Heart left ventricle (tissue), 16 donors: ENCODE data around the gene AGFG2. TPM values are rescaled to one million over a fixed set of nuclear protein-coding genes. Genes with fewer than 3 reads are reported as not detected.

Experiments
- ATAC-seq, 4 donors: fragments of 200-7000 bp; cut with Tn5 transposase; one replicate each; pipeline ENCODE4 v1.9.1; 2020 to 2022; ENCODE audit warnings: moderate library complexity in 4 of 4, mild to moderate bottlenecking in 3 of 4, moderate number of reproducible peaks in 1 of 4
- DNase-seq, 5 donors: peaks; one replicate each; pipeline ENCODE4 v3.0.0-alpha.2; 2020
- H3K27ac ChIP-seq, 12 donors: fragments of 200-600 bp; sonication (generic) in 4 of 12; one replicate each; pipeline versions ENCODE4 v1.5.0 to v1.8.0; 2016 to 2022; ENCODE audit warnings: mild to moderate bottlenecking in 2 of 12
- H3K27me3 ChIP-seq, 9 donors: fragments of 200-600 bp; sonication (generic) in 2 of 9; one replicate each; pipeline versions ENCODE4 v1.5.1 to v1.8.0; 2016 to 2022; ENCODE audit warnings: mild to moderate bottlenecking in 3 of 9
- H3K36me3 ChIP-seq, 9 donors: fragments of 200-600 bp; sonication (generic) in 2 of 9; one replicate each; pipeline versions ENCODE4 v1.5.0 to v1.8.0; 2018 to 2022; ENCODE audit warnings: mild to moderate bottlenecking in 2 of 9
- H3K4me1 ChIP-seq, 12 donors: fragments of 200-600 bp; sonication (generic) in 4 of 12; one replicate each; pipeline versions ENCODE4 v1.5.0 to v1.8.0; 2016 to 2022; ENCODE audit warnings: mild to moderate bottlenecking in 3 of 12
- H3K4me3 ChIP-seq, 12 donors: fragments of 200-600 bp; sonication (generic) in 4 of 12; one replicate each; pipeline versions ENCODE4 v1.5.0 to v1.8.0; 2017 to 2022; ENCODE audit warnings: mild to moderate bottlenecking in 9 of 12, moderate library complexity in 4 of 12
- H3K9me3 ChIP-seq, 12 donors: fragments of 200-600 bp; sonication (generic) in 4 of 12; one replicate each; pipeline versions ENCODE4 v1.5.0 to v1.8.0; 2016 to 2022; ENCODE audit warnings: mild to moderate bottlenecking in 1 of 12
- CTCF ChIP-seq, 12 donors: fragments of 200-600 bp; sonication (generic) in 4 of 12; IDR thresholded peaks; one replicate each; pipeline versions ENCODE4 v1.5.0 to v1.8.0; 2018 to 2022; ENCODE audit warnings: antibody characterized with exemption in 12 of 12, mild to moderate bottlenecking in 5 of 12
- POLR2A ChIP-seq, 2 donors: fragments of 450-650 bp; IDR thresholded peaks; one replicate each; pipeline ENCODE4 v1.6.1; 2017; ENCODE audit warnings: antibody characterized with exemption in 2 of 2, mild to moderate bottlenecking in 2 of 2, moderate library complexity in 2 of 2
- WGBS, 4 donors: extraction: QIAGEN DNeasy Blood & Tissue Kit in 2 of 4; methylation state at CpG; one replicate each; pipeline versions ENCODE4 v1.1.5 to v1.1.7; 2013 to 2018; 5-methylcytosine and 5-hydroxymethylcytosine counted together
- intact Hi-C, 10 donors: fragments of 100-400 bp; cut with DNase I; formaldehyde crosslinking; loops; one replicate each; pipeline versions ENCODE4 v1.11.1 to v1.14.2; 2022
- polyA plus RNA-seq, 2 donors: library from polyadenylated mRNA; stranded (reverse); fragments of 200-250 nt; gene quantifications; one replicate each; pipeline ENCODE4 v1.2.3, GENCODE V29; 2013
- total RNA-seq, 9 donors: library from RNA; depleted of rRNA in 2 of 9; stranded (reverse); fragments of >200 nt in 2 of 9; fragmentation: NEBNext Ultra II Directional in 3 of 9; extraction: Animal tissue kit (Norgen Biotek cat#: 25700) in 3 of 9; gene quantifications; one replicate each; pipeline versions ENCODE4 v1.1.0 to v1.2.4, GENCODE V29; 2016 to 2023
- donor health status: ischemic (EF 13 %, LVEDD 7.1; RV severe dilation, severe dysfunction).
- donor health status: healthy with polysubstance abuse.
- donor health status: DM: no; HTN: yes; CAD: no.
- donor health status: DM: no; HTN: no; CAD: no.
- donor health status: ischemic (EF 25% LVEDD 6.9; RV normal size, moderate dysfunction).
- donor health status: ischemic (EF 25% LVEDD 5.7; RV mildly dilated, moderate dysfunction).
- donor health status: healthy.
- donor health status: DM: yes; HTN: yes; CAD: no.
- donor health status: ischemic (EF 35%, LVEDD 5.7; RV mildly dilated, moderate dysfunction).
- donor health status: nonischemic (EF 11% LVEDD 7.7; RV severe dilation, severe dysfunction).
- donor health status: DM: yes; HTN: yes; CAD: no.
- donor health status: PGD.
- donor health status: ischemic (EF 29% LVEDD 5.4; RV normal size, mild dysfunction).
- donor health status: nonischemic (EF 23%, LVEDD 6.1; RV moderate dilation, normal function).

The AGFG2 gene
- total and polyA plus RNA-seq, 11 donors: 12.5 to 36.9 (median 30.8) TPM

DNA sequence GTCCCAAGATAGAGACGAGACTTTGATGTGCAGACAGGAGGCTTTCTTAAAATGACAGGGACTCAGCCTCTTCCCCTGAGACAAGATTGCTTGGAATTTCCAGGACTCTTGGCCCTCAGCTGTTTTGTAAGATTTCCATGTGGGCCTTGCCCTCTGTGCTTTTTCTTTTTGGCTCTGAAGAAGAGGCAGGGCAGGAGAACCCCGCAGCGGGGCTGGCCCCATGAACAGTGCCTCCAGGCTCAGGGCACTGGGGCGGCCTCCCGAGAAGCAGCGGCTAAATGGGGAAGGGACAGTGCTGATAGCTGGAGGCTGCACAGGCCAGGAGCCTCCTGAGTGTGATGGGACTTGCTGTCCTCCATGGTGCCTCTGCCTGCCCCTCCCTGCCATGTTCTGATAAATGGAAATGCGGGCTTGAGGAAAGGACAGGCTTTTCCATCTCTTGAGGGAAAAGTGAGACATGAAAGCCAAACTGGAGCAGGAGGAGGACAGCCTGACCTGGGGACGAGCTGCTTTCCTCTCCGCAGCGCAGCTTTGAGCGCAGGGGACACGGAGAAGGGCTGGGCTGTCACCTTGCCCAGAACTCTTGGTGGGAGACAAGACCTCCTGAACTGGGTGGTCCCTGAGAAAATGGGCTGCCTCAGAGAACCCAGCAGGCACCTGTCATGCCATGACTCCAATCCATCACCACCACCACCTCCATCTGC is 22.6 kb downstream of the AGFG2 start:
- H3K27ac ChIP-seq: no peak overlapping the region
- no peak for DNase-seq
- WGBS, 4 donors: 92 to 96% (median 95%) methylated on average over 12 of the region's 12 CpGs
- H3K9me3 ChIP-seq: no peaks in the 10 kb centered on the region
- H3K27me3 ChIP-seq: no peaks in the 10 kb centered on the region
- peaks cover 0 to 26% (median 19%) of the 10 kb centered on the region in 9 donors for H3K36me3 ChIP-seq
- peaks cover 0 to 13% (median 3%) of the 10 kb centered on the region in 12 donors for H3K4me1 ChIP-seq
- no peak for ATAC-seq
- intact Hi-C loops: loop anchor here in 9 of 10 donors (2.0 to 10.0 kb wide), 10 partner anchors 49 to 166 kb away; partner anchors contain the start of genes GIGYF1 (in 6 of the 9) and EPO (in 1 of the 9)
- TF ChIP-seq POLR2A (IDR thresholded peaks at IDR 0.05): no peak
- TF ChIP-seq CTCF (IDR thresholded peaks at IDR 0.05): no peak
- H3K4me3 ChIP-seq: no peak overlapping the region

- Histone ChIP-seq H3K27me3 (no peaks in the 10 kb centered on the region), H3K9me3 (no peaks in the 10 kb centered on the region), H3K4me1 (peaks cover 0 to 13% (median 3%) of the 10 kb centered on the region in 12 donors), H3K27ac (no peak overlapping the region), H3K36me3 (peaks cover 0 to 20% (median 11%) of the 10 kb centered on the region in 9 donors), H3K4me3 (no peak overlapping the region)
- peak in 1 of 5 donors; percentile 57 for DNase-seq
- 90 to 93% (median 92%) methylated on average over 25 to 26 of the region's 26 CpGs for WGBS, 4 donors
- TF ChIP-seq CTCF (IDR thresholded peaks at IDR 0.05) (no peak), POLR2A (IDR thresholded peaks at IDR 0.05) (no peak)
- intact Hi-C loops: loop anchor here in 9 of 10 donors (2.0 to 10.0 kb wide), 8 partner anchors 50 to 165 kb away; partner anchors contain the start of genes GIGYF1 (in 6 of the 9) and EPO (in 1 of the 9)
- ATAC-seq: no peak
Observed at GRCh38 chr7:100562195-100563099, 23.4 kb downstream of the AGFG2 start.

DNA sequence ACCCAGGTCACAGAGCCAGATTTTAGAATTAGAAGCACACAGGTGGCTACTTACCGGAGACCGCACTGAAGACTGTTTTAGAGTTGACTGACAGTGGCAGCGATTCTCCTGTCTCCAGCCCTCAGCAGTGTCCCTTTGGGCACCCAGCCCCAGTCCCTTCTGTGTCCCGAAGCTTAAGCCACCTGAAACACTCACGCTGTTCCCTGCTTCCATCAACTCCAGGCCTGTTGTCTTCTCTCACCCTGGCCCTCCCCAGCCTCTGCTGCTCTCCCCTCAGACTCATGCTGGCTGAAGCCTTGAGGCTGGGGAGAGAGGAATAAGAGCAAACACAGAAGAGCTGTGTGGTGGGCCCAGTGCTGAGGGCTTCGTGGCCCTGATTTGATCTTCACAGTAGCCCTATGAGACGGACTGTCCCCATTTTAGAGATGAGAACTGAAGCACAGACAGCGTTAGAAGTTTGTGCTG is 24.1 kb downstream of the AGFG2 start:
- WGBS, 4 donors: 93 to 94% (median 93%) methylated on average over 8 of the region's 8 CpGs
- Histone ChIP-seq H3K36me3 (peaks cover 0 to 13% (median 10%) of the 10 kb centered on the region in 9 donors), H3K27me3 (no peaks in the 10 kb centered on the region), H3K4me1 (peaks cover 0 to 13% (median 3%) of the 10 kb centered on the region in 12 donors), H3K27ac (no peak overlapping the region), H3K4me3 (no peak overlapping the region), H3K9me3 (no peaks in the 10 kb centered on the region)
- TF ChIP-seq POLR2A (IDR thresholded peaks at IDR 0.05): no peak
- TF ChIP-seq CTCF (IDR thresholded peaks at IDR 0.05): no peak
- DNase-seq: no peak
- ATAC-seq: no peak
- intact Hi-C loops: loop anchor here in 9 of 10 donors (2.0 to 10.0 kb wide), 8 partner anchors 51 to 164 kb away; partner anchors contain the start of genes GIGYF1 (in 6 of the 9) and EPO (in 1 of the 9)
